Peyer's patch (tissue), 4 donors: ENCODE measurements around the gene BICRA. TPM values are rescaled to one million over a fixed set of nuclear protein-coding genes. Genes with fewer than 3 reads are reported as not detected.

Experiments used
- DNase-seq, 3 donors: peaks; one replicate each; pipeline ENCODE4 v3.0.0-alpha.2; 2017 to 2019
- H3K27ac ChIP-seq, 4 donors: fragments of 200-600 bp; sonication (generic); one replicate each; pipeline ENCODE4 v1.5.1; 2016 to 2019
- H3K27me3 ChIP-seq, 2 donors: fragments of 200-600 bp; sonication (generic); one replicate each; pipeline ENCODE4 v1.5.1; 2019
- H3K36me3 ChIP-seq, 3 donors: fragments of 200-600 bp; sonication (generic); one replicate each; pipeline ENCODE4 v1.5.1; 2016 to 2019
- H3K4me1 ChIP-seq, 4 donors: fragments of 200-600 bp; sonication (generic); one replicate each; pipeline ENCODE4 v1.5.1; 2016 to 2019
- H3K4me3 ChIP-seq, 4 donors: fragments of 200-600 bp; sonication (generic); 1 replicate in 3 of 4; 2 replicates in 1 of 4; pipeline ENCODE4 v1.5.1; 2016 to 2019; ENCODE audit warnings: mild to moderate bottlenecking in 1 of 4
- H3K9me3 ChIP-seq, 4 donors: fragments of 200-600 bp; sonication (generic); one replicate each; pipeline ENCODE4 v1.5.1; 2016 to 2019; ENCODE audit warnings: mild to moderate bottlenecking in 1 of 4
- POLR2A ChIP-seq, 2 donors: fragments of 450-650 bp; IDR thresholded peaks; one replicate each; pipeline ENCODE4 v1.5.1; 2017; ENCODE audit warnings: antibody characterized with exemption in 2 of 2, mild to moderate bottlenecking in 2 of 2, moderate library complexity in 2 of 2
- total RNA-seq, 4 donors: library from RNA; depleted of rRNA; stranded (reverse); fragments of >200 nt; gene quantifications; one replicate each; pipeline ENCODE4 v1.1.0, GENCODE V29; 2016
- TF ChIP-seq, protein P1 (sequence below), 6 experiments: fragments of 450-650 bp in 4 of 6; fragments of 200-600 bp in 2 of 6; sonication (generic) in 1 of 6; IDR thresholded peaks; one replicate each; pipeline ENCODE4 v1.5.1; 2017 to 2019; ENCODE audit warnings: antibody characterized with exemption in 6 of 6, mild to moderate bottlenecking in 3 of 6, moderate library complexity in 1 of 6

BICRA gene
- total RNA-seq, 4 donors from 2014 or later = 8.2 to 14.9 (median 13.3) TPM

DNA sequence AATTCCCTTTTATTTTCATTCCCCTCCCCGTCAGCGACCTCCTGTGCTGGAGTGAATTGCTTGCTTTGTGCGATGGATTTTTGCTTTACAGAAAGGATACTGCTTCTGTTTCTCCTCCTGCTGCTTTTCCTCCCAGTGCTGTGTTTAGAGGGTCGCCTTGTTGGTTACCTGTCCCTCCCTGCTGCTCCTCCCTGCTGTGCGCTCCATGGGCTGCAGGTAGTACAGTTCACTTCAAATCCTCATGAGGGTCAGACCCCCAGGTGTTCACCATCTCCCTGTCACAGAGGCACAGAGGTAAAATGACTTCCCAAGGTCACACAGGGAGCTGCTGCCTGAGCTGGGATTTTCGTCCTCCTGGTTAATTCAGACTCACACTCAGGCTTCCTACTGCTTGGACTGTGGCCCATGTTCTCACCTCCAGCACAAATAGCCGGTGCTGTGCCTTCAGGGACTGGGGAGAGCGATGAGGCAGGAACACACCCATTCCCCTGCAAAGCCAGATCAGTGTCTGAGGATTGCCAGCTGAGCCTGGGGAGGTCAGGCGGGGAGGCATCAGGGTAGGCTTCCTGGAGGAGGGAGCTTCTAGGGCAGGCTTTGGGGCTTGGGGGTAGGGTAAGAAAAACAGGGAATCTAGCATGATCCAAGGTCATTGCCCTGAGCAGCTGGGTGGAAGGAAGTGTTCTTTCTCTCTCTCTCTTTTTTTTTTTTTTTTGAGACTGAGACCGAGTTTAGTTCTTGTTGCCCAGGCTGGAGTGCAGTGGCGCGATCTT, 14.4 kb downstream of the BICRA start:
- Histone ChIP-seq H3K27ac (peak overlapping the region in 3 of 4 donors; percentile 15 to 85 (median 77)), H3K36me3 (no peaks in the 10 kb centered on the region), H3K9me3 (no peaks in the 10 kb centered on the region), H3K4me3 (no peak overlapping the region), H3K4me1 (peaks cover 0 to 59% (median 4%) of the 10 kb centered on the region in 4 donors), H3K27me3 (no peaks in the 10 kb centered on the region)
- TF ChIP-seq POLR2A (IDR thresholded peaks at IDR 0.05) = no peak
- TF ChIP-seq, protein P1, sequence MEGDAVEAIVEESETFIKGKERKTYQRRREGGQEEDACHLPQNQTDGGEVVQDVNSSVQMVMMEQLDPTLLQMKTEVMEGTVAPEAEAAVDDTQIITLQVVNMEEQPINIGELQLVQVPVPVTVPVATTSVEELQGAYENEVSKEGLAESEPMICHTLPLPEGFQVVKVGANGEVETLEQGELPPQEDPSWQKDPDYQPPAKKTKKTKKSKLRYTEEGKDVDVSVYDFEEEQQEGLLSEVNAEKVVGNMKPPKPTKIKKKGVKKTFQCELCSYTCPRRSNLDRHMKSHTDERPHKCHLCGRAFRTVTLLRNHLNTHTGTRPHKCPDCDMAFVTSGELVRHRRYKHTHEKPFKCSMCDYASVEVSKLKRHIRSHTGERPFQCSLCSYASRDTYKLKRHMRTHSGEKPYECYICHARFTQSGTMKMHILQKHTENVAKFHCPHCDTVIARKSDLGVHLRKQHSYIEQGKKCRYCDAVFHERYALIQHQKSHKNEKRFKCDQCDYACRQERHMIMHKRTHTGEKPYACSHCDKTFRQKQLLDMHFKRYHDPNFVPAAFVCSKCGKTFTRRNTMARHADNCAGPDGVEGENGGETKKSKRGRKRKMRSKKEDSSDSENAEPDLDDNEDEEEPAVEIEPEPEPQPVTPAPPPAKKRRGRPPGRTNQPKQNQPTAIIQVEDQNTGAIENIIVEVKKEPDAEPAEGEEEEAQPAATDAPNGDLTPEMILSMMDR (IDR thresholded peaks at IDR 0.05) = no peak
- peak in 1 of 3 donors; percentile 63 for DNase-seq

- peaks cover 0 to 55% (median 2%) of the 10 kb centered on the region in 4 donors for H3K4me1 ChIP-seq
- TF ChIP-seq, protein P1 (IDR thresholded peaks at IDR 0.05) = no peak
- TF ChIP-seq POLR2A (IDR thresholded peaks at IDR 0.05) = no peak
- no peaks in the 10 kb centered on the region for H3K9me3 ChIP-seq
- DNase-seq = peak in 2 of 3 donors; percentile 70 to 74
- H3K36me3 ChIP-seq = no peaks in the 10 kb centered on the region
- peak overlapping the region in 3 of 4 donors; percentile 15 to 85 (median 77) for H3K27ac ChIP-seq
- H3K27me3 ChIP-seq = no peaks in the 10 kb centered on the region
- H3K4me3 ChIP-seq = no peak overlapping the region
Observed at GRCh38 chr19:47623921-47624391, 15.0 kb downstream of the BICRA start.

DNA sequence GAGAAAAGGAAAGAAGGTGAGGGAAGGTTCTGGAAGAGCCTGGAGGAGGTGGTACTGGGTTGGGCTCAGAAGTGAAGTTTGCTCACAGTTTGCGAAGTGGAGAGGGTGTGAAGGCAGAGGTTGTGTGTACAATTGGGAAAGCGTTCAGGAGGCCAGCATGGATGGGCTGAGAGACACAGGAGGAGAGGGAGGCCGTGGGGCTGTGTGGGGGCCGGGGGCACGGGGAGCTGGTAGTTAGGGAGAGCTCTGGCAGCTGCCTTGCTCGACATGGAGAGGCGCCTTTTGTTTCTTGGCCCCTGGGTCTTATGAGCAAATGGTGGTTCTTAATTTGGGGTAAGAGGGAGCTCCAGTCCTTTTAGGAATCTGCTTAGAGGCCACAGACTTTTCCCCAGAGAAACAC, 16.7 kb downstream of the BICRA start:
- peak overlapping the region in 2 of 4 donors; percentile 53 to 64 for H3K27ac ChIP-seq
- H3K27me3 ChIP-seq = no peaks in the 10 kb centered on the region
- TF ChIP-seq, protein P1 (IDR thresholded peaks at IDR 0.05) = no peak
- TF ChIP-seq POLR2A (IDR thresholded peaks at IDR 0.05) = no peak
- DNase-seq = no peak
- H3K9me3 ChIP-seq = no peaks in the 10 kb centered on the region
- H3K4me3 ChIP-seq = no peak overlapping the region
- peaks cover 0 to 41% (median 2%) of the 10 kb centered on the region in 4 donors for H3K4me1 ChIP-seq
- H3K36me3 ChIP-seq = no peaks in the 10 kb centered on the region

DNA sequence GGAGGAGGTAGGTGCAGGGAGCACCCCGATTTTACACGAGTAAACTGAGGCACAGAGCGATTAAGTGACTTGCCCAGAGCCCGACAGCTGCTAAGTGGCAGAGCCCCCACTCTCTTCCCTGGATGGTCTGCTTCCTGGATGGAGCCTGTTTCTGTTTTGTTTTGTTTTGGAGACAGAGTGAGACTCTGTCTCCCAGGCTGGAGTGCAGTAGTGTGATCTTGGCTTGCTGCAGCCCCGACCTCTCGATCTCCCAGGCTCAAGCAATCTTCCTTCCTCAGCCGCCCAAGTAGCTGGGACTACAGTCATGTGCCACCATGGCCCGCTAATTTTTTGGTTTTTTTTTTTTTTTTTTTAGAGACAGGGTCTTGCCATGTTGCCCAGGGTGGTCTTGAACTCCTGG, 17.3 kb downstream of the BICRA start:
- no peaks in the 10 kb centered on the region for H3K27me3 ChIP-seq
- no peaks in the 10 kb centered on the region for H3K9me3 ChIP-seq
- no peak for DNase-seq
- peak overlapping the region in 2 of 4 donors; percentile 53 to 64 for H3K27ac ChIP-seq
- TF ChIP-seq, protein P1 (IDR thresholded peaks at IDR 0.05) = no peak
- TF ChIP-seq POLR2A (IDR thresholded peaks at IDR 0.05) = no peak
- H3K4me1 ChIP-seq = peaks cover 0 to 41% (median 2%) of the 10 kb centered on the region in 4 donors
- H3K36me3 ChIP-seq = no peaks in the 10 kb centered on the region
- no peak overlapping the region for H3K4me3 ChIP-seq

DNA sequence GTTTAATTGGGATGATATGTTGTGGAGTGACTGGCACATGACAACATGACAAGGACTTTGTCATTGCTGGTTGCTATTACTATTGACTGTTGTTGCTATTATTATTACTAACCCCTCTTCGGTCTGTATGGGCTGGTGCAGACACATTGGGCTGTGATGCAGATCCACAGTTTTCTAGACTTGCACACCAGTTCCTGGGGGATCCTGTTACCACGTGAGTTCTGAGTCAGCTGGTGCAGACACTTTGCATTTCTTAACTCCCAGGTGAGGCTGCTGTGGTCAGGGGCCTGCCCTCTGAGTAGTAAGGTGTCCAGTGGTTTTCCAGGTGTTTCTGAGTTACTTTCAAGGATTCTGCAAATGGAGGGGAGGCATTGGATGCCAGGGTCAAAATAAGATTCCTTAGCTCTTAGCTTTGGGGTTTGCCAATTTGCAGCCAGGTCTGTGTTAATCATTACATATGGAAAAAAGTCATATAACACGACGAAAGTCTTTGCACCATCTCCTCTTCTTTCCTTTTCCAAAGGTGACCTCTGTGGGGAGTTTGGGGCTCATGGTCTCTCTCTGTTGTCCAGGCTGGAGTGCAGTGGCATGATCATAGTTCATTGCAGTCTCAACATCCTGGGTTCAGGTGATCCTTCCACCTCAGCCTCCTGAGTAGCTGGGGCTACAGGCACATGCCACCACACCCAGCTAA, 19.3 kb downstream of the BICRA start:
- Histone ChIP-seq H3K27me3 (no peaks in the 10 kb centered on the region), H3K9me3 (no peaks in the 10 kb centered on the region), H3K36me3 (no peaks in the 10 kb centered on the region), H3K27ac (peak overlapping the region in 1 of 4 donors; percentile 55), H3K4me1 (peaks cover 0 to 46% (median 2%) of the 10 kb centered on the region in 4 donors), H3K4me3 (no peak overlapping the region)
- TF ChIP-seq, protein P1 (IDR thresholded peaks at IDR 0.05) = no peak
- no peak for TF ChIP-seq POLR2A (IDR thresholded peaks at IDR 0.05)
- no peak for DNase-seq
